Uterus (tissue), 2 donors: ENCODE data around the gene PNMA8C.

Experiments used
- POLR2A ChIP-seq, 2 donors: fragments of 450-650 bp; IDR thresholded peaks; one replicate each; pipeline ENCODE4 v1.6.1; 2016; ENCODE audit warnings: antibody characterized with exemption in 2 of 2, mild to moderate bottlenecking in 1 of 2, moderate library complexity in 1 of 2
- TF ChIP-seq, protein P1 (sequence below), 4 experiments: fragments of 200-600 bp in 2 of 4; fragments of 450-650 bp in 2 of 4; sonication (generic) in 2 of 4; IDR thresholded peaks; one replicate each; pipeline ENCODE4 v1.5.1; 2016 to 2019; ENCODE audit warnings: antibody characterized with exemption in 4 of 4, mild to moderate bottlenecking in 2 of 4, moderate library complexity in 1 of 4

- TF ChIP-seq, protein P1, sequence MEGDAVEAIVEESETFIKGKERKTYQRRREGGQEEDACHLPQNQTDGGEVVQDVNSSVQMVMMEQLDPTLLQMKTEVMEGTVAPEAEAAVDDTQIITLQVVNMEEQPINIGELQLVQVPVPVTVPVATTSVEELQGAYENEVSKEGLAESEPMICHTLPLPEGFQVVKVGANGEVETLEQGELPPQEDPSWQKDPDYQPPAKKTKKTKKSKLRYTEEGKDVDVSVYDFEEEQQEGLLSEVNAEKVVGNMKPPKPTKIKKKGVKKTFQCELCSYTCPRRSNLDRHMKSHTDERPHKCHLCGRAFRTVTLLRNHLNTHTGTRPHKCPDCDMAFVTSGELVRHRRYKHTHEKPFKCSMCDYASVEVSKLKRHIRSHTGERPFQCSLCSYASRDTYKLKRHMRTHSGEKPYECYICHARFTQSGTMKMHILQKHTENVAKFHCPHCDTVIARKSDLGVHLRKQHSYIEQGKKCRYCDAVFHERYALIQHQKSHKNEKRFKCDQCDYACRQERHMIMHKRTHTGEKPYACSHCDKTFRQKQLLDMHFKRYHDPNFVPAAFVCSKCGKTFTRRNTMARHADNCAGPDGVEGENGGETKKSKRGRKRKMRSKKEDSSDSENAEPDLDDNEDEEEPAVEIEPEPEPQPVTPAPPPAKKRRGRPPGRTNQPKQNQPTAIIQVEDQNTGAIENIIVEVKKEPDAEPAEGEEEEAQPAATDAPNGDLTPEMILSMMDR (IDR thresholded peaks at IDR 0.05): no peak
- TF ChIP-seq POLR2A (IDR thresholded peaks at IDR 0.05): no peak
These were observed 25.5 kb upstream of the PNMA8C start for GRCh38 chr19:46454244-46454643.
